ENCODE measurements around the gene PPP1R14B.
A peak's percentile ranks its signal among the peaks of the same experiment; 100 is the strongest.

PPP1R14B gene

DNA sequence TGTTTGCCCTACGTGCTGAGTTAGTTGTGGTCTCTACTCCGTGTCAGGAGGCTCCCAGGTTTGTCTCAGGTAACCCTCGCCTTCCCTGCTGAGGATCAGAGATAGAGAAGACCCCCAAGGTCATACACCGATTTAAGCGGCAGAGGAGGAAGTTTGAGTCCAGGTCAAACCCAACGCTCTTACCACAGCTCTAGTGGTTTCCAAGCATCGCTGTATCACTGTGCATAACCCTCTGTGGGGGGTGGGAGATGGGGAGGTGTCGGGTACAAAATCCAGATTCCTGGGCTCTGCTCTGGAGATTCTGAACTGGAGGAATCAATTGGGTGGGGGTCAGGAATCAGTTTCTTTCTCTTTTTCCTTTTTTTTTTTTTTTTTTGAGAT, 15.8 kb downstream of the PPP1R14B start:
- no peak for DNase-seq (ENCODE audit: low read depth in 3 of 3)

DNA sequence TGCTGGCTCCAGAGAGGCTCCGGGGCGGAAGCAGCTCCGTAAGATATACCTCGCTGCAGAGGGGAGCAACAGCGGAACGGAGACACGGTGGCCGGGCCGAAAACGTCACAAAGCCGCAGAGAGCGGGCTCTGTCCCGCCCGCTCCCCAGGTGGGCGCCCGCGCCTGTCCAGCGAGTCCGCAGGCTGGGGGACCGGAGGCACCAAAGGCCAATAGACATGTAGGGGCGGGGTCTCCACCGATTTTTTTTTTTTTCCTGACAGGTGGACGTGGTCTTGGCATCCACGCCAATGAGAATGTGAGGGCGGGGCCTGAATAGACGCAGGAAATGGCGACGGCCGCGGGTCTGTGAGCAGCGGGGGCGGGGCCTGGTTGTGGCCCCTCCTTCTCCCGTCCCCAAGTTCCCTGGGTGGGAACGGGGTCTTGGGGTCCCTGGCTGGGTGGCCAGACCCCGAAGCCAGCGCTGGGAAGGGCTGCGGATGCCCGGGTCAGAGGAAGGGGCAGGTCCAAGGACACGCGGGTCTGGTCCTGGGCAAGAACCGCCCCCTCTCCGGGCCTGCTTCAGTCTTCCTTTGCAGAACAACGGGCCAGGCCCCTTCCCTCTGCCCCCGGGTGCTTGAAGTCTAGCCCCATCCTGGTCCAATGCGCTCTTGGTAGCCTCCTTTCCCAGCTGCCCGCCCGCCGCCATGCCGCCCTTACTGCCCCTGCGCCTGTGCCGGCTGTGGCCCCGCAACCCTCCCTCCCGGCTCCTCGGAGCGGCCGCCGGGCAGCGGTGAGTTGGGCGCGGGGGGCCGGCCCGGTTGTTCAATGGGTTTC, 16.4 kb downstream of the PPP1R14B start, which contains the start of gene DNAJC4:
DNAJC4 (plus strand) TSS at position 378 of the 814 bp plus-strand sequence; CDS start at position 685, 307 bp downstream.
- peak; percentile 74 to 90 (median 76) for DNase-seq (ENCODE audit: low read depth in 3 of 3)

DNA sequence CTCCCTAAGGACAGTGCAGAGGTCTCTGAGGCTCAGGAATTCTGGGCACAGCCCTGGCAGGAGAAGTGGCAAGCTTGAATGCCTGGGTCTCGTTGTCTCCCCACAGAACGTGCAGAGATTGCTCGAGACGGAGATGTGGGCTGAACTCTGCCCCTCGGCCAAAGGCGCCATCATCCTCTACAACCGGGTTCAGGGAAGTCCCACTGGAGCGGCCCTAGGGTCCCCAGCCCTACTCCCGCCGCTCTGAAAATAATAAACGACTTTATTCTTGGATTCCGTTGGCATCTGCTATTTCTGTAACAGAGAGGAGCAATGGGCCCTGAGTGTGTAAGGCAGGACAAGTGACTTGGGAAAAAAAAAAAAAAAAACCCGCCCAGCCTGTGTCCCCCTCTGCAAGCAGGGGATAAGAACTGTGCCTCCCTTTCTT, 17.0 kb downstream of the PPP1R14B start:
- no peak for DNase-seq (ENCODE audit: low read depth in 3 of 3)

DNA sequence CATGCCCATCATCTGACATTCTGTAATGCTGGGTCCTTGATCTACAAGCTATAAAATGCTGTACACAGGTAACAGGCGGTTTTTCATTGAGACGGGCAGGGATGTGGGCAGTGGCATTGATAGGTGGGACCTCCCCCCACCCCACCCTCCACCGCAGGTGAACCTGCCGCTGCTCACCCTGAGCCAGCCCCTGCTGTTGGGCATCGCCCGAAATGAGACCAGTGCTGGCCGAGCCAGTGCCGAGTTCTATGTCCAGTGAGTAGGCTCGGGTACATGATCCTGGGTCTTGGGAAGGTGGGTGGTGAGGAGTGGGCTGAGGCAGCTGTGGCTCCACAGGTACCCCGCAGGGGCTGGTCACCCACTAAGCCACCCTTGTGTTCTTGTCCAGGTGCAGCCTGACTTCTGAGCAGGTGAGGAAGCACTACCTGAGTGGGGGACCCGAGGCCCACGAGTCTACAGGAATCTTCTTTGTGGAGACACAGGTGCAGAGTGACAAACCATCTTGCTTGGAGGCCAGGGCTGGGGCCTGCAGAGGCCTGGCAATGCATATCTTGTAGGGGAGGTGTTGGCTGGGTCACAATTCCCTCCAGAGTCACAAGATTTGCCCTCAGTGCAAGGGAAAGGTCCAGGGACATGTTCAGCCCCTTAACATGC, 17.5 kb downstream of the PPP1R14B start:
- no peak for DNase-seq (ENCODE audit: low read depth in 3 of 3)

DNA sequence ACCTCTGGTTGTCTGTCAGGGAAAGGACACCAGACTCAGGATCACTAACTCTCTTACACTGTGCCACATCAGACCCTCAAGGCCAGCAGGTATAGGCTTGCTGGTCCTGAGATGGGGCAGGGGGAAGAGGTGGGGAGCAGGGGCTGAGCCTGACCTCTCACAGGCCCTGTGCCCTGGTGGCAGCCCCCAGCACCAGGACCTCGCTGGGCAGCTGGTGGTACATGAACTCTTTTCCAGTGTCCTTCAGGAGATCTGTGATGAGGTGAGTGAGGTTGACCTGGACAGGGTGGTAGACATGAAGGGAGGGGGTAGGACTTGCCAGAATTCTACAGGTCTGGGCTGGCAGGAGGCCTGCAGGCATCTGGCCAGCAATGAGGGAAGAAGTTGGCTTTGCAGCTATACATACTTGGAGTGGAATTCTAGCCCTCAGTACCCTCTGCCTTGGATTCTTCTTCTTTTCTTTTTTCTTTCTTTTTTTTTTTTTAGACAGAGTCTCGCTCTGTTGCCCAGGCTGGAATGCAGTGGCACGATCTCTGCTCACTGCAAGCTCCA, 19.3 kb downstream of the PPP1R14B start:
- DNase-seq (ENCODE audit: low read depth in 3 of 3) = no peak

DNA sequence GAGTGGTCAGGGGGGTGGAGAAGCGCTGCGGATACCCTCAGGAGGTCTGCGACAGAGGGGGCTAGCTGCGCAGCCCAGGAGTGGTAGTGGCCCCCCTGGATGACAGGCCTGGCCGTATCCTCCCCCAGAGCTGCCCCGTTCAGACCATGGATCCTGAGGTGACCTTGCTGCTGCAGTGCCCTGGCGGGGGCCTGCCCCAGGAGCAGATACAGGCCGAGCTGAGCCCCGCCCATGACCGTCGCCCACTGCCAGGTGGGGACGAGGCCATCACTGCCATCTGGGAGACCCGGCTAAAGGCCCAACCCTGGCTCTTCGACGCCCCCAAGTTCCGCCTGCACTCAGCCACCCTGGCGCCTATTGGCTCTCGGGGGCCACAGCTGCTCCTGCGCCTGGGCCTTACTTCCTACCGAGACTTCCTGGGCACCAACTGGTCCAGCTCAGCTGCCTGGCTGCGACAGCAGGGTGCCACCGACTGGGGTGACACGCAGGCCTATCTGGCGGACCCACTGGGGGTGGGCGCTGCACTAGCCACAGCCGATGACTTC, 20.2 kb downstream of the PPP1R14B start:
- DNase-seq (ENCODE audit: low read depth in 3 of 3) = peak in 1 of 3 donors; percentile 51

DNA sequence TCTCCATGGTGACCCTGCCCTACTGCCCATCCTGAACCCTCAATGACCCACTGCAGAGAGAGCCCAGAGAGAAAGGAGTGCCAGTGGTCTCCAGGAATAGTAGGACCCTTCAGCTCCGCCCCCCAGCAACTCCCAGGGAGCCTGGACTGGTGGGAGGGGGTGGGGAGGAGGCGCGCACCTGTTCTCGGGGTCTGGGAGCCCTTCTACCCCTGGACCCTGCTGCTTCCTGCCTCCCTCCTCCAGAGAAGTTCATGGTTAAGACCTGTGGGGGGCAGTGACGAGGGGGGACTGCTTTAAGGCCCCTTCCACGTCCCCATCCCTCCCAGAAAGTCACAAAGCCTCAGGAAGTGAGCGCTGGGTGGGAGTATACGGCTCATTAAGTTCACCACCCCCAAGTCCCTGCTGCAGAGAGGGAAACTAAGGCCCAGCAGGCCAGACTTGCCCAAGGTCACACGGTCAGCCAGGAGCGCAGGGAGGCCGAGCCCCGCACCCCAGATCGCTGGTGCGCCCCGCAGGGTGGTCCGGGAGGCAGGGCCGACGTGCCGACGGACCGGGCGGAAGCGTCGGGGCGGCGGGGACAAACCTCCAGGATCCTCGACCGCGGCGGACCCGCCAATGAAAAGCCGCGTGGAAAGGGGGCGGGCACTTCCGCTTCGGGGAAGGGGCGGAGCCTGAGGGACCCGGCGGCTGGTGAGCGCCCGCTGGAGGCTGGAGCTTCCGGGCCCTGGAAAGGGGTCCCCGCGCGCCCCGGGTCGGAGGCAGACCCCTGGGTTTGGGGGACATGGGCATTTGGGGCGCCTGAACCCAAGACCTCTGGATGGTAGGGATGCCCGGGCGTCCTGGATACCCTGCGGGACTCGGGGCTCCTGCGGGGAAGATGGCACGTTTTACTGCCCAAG, 20.9 kb downstream of the PPP1R14B start, which contains the start of the genes NUDT22 and TRPT1:
NUDT22 (plus strand) TSS at position 667 of the 899 bp plus-strand sequence. CDS start 379 bp downstream, outside the sequence.
TRPT1 (minus strand) TSS at position 579 of the 899 bp plus-strand sequence; CDS start at position 253, 326 bp downstream.
- DNase-seq (ENCODE audit: low read depth in 3 of 3) = peak; percentile 86 to 95 (median 88)

DNA sequence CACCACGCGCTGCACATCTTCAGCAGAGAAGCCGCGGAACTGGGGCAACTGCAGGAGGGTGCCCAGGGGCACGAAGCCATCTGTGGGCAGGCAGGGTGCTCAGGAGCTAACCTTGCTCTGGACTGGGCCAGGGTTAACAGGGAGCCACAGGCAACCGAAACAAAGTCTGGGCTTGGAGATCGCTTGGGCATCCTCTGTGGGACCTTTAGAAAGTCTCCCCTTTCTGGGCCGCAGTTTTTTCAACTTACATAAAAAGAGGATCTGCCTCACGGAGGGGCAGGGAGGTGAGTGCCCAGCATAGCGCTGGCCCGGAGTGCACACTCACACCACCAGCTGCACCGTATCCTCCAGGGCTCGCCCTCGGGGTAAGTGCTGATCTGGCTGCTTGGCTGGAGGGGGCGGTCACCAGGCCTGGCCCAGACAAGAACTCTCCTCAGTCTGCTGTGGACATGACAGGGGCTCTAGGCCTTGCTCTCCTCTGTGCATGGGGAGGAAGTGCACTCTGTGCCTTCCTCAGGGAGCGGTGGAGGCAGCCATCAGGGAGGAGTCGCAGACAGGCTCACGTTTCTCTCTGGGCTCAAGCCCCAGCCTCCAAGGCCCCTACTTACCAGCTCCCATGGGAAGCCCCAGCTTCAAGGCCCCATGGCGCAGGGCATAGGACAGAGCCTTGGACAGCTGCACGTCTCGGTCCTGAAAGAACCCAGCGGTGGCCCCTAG, 21.7 kb downstream of the PPP1R14B start:
- no peak for DNase-seq (ENCODE audit: low read depth in 3 of 3)

DNA sequence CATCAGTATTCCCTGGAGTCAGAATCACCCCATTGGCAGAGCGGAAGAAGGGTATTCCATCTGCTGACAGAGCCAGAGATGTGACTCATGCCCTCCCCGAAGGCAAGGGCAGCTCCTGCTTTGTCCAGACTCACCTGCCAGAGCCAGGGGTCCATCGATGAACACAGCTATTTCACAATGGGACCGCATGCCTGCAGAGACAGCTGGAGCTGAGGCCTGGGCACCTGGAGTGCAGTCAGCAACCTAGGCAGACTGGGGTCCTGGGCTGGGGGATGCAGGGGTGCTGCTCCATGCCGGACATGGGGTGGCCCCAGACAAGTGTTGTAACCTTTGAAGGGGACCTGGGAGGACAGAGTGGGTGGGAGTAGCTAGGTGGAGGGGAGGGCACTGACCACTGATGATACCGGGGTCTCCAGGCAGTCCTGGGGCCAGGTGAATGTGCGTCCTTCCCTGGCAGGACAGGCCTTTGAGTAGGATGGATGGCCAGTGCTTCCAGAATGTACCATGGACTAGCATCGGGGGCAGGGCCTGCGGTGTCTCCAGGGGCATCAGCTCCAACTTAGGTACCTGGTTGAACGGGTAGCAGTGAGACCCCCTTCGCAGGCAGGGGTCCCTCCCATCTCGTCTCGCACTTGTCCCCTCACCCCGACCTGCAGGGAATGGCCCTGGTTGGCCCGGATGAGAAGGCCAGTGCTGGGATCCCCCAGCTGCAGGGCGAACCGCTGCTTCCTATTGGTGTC, 22.4 kb downstream of the PPP1R14B start:
- no peak for DNase-seq (ENCODE audit: low read depth in 3 of 3)

DNA sequence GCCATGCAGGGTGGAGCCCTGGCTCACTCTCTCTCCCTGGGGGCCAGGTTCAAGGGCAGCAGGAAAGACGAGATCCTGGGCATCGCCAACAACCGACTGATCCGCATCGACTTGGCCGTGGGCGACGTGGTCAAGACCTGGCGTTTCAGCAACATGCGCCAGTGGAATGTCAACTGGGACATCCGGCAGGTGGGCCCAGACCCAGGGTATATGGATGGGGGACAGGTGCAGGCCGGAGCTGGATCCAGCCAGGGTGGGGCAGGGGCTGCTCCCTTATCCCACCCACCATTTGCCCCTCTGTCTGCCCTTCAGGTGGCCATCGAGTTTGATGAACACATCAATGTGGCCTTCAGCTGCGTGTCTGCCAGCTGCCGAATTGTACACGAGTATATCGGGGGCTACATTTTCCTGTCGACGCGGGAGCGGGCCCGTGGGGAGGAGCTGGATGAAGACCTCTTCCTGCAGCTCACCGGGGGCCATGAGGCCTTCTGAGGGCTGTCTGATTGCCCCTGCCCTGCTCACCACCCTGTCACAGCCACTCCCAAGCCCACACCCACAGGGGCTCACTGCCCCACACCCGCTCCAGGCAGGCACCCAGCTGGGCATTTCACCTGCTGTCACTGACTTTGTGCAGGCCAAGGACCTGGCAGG, 23.6 kb downstream of the PPP1R14B start:
- DNase-seq (ENCODE audit: low read depth in 3 of 3) = no peak

DNA sequence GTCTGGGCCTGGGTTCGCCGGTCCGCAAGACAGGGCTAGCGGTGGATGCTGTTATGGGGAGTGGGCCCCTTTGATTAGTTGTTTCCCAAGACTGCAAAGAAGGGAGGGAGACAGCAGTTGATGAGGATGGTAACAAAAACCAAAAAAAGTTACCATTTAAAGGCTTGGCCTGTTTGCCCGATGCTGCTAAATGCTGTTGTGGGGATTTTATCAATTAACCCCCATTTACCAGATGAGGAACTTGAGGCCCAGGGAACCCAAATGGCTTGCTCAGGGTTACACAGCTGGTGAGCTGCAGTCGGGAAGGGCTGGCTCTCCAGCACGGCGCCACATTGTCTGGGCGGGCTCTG, 24.1 kb downstream of the PPP1R14B start:
- DNase-seq (ENCODE audit: low read depth in 3 of 3) = no peak

DNA sequence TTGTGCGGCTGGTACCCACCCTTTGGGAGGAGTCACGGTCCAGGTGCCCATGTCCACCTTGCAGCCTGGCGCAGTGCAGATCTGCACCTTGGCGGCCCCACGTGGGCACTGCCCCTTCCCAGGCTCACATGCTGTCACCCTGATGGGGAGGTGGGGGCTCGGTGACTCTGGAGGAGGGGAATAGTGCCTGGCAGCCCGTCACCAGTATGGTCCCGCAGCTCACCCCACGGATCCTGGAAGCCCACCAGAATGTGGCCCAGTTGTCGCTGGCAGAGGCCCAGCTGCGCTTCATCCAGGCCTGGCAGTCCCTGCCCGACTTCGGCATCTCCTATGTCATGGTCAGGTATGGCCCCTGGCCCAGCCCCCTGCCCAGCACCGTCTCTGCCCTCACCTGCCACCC, 25.9 kb downstream of the PPP1R14B start:
- no peak for DNase-seq (ENCODE audit: low read depth in 3 of 3)

DNA sequence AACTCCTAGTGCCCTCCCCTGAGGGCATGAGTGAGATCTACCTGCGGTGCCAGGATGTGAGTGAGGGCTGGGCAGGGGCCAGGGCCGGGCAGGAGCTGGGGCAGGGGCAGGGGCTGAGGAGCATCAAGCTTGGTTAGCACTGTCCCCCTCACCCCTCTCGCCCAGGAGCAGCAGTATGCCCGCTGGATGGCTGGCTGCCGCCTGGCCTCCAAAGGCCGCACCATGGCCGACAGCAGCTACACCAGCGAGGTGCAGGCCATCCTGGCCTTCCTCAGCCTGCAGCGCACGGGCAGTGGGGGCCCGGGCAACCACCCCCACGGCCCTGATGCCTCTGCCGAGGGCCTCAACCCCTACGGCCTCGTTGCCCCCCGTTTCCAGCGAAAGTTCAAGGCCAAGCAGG, 26.5 kb downstream of the PPP1R14B start:
- no peak for DNase-seq (ENCODE audit: low read depth in 3 of 3)

DNA sequence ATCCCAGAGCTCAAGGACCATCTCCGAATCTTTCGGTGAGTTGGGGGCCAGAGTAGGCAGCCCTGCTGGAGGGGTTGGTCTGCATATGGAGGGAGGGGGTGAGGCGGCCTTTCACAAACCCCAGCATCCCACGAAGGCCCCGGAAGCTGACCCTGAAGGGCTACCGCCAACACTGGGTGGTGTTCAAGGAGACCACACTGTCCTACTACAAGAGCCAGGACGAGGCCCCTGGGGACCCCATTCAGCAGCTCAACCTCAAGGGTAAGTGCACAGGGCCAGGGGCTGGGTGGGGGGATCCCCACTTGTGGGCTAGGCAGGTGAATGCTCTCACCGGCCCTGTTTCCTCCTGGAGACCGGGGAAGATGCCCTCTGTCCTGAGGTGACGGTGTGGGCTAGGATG, 27.0 kb downstream of the PPP1R14B start:
- DNase-seq (ENCODE audit: low read depth in 3 of 3) = no peak

DNA sequence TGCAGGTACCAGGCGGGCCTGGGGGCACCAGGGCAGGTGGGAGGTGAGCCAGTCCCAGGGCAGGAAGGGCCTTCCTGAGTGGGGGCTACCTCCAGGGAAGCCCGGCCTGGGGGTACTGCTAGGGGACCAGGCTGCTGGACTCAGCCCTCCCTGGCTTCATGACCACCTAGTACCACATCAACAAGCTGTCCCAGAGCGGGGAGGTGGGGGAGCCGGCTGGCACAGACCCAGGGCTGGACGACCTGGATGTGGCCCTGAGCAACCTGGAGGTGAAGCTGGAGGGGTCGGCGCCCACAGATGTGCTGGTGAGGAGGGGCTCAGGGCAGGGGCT, 27.4 kb downstream of the PPP1R14B start:
- DNase-seq (ENCODE audit: low read depth in 3 of 3) = no peak

DNA sequence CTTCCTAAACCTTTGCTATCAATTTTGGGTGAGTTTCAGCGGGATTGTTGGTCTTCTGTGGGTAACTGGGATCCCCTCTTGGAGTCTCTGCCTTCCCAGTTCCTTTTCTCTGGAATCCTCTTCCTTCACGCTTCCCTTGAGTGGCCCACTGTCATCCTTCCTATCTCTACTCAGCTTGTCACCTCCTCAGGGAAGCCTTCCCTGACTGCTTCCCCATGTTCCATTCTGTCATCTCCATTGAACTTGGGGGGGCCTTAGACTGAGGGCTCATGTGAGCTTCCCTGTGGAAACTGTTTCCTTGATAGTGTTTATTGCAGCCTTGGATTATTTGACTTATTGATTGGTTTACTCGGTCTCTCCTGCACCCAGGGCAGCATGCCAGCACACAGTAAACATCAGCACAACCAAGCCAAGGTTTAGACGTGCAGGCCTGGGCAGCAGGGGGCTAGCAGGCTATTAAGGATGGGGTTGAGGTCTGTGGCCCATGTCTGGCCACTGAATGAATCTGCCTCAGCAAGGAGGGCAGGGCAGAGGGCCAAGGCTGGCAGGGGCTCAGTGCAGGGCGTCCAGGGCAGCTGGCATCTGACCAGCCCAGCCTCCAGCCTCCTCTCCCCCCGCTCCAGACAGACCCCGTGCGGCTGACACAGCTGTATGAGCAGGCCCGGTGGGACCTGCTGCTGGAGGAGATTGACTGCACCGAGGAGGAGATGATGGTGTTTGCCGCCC, 28.0 kb downstream of the PPP1R14B start:
- DNase-seq (ENCODE audit: low read depth in 3 of 3) = no peak

DNA sequence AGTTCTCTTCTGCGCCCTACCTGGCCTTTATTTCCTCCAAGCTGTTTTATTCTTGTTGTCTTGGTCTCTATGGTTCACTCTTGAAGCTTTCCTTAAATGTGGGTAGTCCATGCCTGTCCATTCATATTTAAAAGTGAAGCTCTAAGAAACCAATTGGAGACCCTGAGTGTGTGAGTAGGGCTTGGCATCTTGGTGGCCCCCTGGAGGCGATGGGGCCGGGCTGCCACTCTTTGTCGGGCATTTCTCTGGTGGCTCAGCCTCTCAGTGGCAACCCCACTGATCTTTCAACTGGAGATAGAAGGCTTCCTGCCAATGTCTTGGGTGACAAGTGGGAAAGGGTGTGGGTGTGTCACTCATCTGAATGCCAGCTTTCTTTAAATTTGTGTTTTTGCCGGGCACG, 29.9 kb downstream of the PPP1R14B start:
- DNase-seq (ENCODE audit: low read depth in 3 of 3) = no peak

DNA sequence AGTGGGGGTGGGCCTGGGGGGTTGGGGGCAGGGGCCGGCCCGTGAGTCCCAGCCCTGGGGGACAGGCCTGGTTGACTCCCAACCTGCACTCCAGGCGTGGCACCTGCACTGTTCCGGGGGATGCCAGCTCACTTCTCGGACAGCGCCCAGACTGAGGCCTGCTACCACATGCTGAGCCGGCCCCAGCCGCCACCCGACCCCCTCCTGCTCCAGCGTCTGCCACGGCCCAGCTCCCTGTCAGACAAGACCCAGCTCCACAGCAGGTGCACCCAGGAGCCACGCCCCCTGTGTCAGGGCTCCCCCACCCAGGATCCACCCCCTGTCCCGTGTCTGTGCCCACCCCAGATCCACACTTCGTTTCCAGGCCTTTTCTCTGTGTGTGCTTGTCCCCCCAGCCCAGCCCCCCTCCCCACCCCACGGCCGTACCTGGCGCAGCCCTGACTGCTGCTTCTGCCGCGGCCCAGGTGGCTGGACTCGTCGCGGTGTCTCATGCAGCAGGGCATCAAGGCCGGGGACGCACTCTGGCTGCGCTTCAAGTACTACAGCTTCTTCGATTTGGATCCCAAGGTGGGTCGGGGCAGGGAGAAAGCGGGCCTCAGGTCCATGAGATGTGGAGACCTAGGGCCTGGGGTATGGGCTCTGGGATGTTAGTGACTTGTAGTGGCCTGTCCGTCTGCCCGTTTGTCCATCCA, 35.4 kb downstream of the PPP1R14B start:
- DNase-seq (ENCODE audit: low read depth in 3 of 3) = no peak
